Urothelium cell line (cell line): ENCODE results near the gene SLC9A3.

Experiments used
- DNase-seq: peaks from one replicate; pipeline ENCODE4 v3.0.0; 2011; ENCODE audit warnings: low spot score, mixed read lengths
- FAIRE-seq: peaks from 2 replicates; lab custom pipeline; 2011; peaks lifted over from hg19 to GRCh38; lab: Jason Lieb, UNC

The SLC9A3 gene

GRCh38 chr5:464843-465590 lies 59.2 kb downstream of the SLC9A3 start:
- DNase-seq (no peak), FAIRE-seq (no peak)

- DNase-seq (no peak), FAIRE-seq (no peak)
Measured at GRCh38 chr5:464446-464842, 59.8 kb downstream of the SLC9A3 start.

GRCh38 chr5:463952-464351 lies 60.3 kb downstream of the SLC9A3 start:
- DNase-seq = no peak
- FAIRE-seq = no peak

- DNase-seq (no peak), FAIRE-seq (no peak)
Measured at GRCh38 chr5:463301-463700, 60.9 kb downstream of the SLC9A3 start.

- DNase-seq (no peak), FAIRE-seq (no peak)
Measured at GRCh38 chr5:462051-462481, 62.2 kb downstream of the SLC9A3 start.

- DNase-seq = no peak
- FAIRE-seq = no peak
Measured at GRCh38 chr5:460273-460625, 64.0 kb downstream of the SLC9A3 start.

GRCh38 chr5:459562-460272 lies 64.5 kb downstream of the SLC9A3 start:
- no peak for FAIRE-seq

GRCh38 chr5:458547-459353 lies 65.5 kb downstream of the SLC9A3 start:
- DNase-seq (no peak), FAIRE-seq (no peak)

More at GRCh38 chr5:459562-460272, 64.5 kb downstream of the SLC9A3 start:
- no peak for DNase-seq

GRCh38 chr5:457195-457961 lies 66.9 kb downstream of the SLC9A3 start:
- no peak for DNase-seq
- FAIRE-seq = no peak

GRCh38 chr5:456351-457194 lies 67.7 kb downstream of the SLC9A3 start:
- FAIRE-seq = no peak
- no peak for DNase-seq

GRCh38 chr5:455806-456205 lies 68.4 kb downstream of the SLC9A3 start:
- FAIRE-seq (no peak), DNase-seq (no peak)

GRCh38 chr5:454936-455335 lies 69.3 kb downstream of the SLC9A3 start:
- DNase-seq = no peak
- FAIRE-seq = no peak

GRCh38 chr5:453725-454481 lies 70.3 kb downstream of the SLC9A3 start:
- FAIRE-seq = no peak
- DNase-seq = no peak

GRCh38 chr5:452978-453710 lies 71.1 kb downstream of the SLC9A3 start:
- FAIRE-seq = no peak
- no peak for DNase-seq

GRCh38 chr5:451587-452458 lies 72.4 kb downstream of the SLC9A3 start:
- DNase-seq (no peak), FAIRE-seq (no peak)

GRCh38 chr5:449151-449550 lies 75.1 kb downstream of the SLC9A3 start:
- DNase-seq (no peak), FAIRE-seq (no peak)

- no peak for DNase-seq
- no peak for FAIRE-seq
Measured at GRCh38 chr5:448766-449090, 75.5 kb downstream of the SLC9A3 start.
